Articular chondrocyte of knee joint (primary cell): ENCODE measurements around the gene UNC119. TPM values are rescaled to one million over a fixed set of nuclear protein-coding genes. Genes with fewer than 3 reads are reported as not detected.

Source experiments
- total RNA-seq: library from RNA; depleted of rRNA; stranded (reverse); fragments of >200 nt; gene quantifications from 2 replicates; pipeline ENCODE4 v1.2.3, GENCODE V29; 2012

The UNC119 gene
- 20.5 and 23.0 TPM in 2 replicates for total RNA-seq

DNA sequence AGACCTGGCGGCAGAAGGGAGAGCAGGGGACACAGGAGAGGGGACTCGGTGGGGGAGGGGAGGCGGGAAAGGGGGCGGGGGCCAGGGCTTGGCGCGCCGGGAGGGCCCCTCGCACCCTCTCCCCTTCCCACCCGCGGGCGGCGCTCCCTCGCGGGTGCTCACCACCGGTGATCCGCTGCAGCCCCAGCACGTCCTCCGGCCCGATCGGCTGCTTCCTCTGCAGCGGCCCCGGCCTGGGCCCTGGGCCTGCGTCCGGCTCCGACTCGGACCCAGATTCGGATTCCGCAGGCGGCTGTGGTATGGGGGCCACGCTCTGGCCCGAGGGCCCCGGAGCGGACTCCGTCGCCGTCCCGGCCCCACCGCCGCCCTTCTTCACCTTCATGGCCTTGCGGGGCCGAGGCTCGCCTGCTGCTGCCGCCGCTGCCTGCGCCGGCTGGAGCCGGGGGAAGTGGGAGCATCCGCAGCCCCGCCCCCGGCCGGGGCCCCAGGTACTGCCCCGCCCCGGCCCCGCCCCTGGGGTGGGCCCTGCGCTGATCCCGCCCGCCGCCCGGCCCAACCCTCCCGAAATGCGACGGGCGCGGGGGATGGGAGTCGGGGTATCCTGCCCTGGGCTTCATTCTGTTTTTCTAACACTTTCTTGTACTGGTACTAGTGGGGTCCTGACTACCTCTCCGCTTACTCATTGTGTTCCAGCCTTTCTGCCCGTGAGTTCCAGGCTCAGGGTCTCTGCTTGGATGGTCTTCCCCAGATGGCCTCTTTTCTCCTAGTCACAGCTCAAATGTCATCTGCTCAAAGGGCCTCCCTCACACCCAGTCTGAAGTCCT, at the start of gene UNC119:
Gene UNC119, minus strand, starts transcription at position 449 of the 824 bp plus-strand sequence. Its CDS starts 67 bp downstream, at position 382.

DNA sequence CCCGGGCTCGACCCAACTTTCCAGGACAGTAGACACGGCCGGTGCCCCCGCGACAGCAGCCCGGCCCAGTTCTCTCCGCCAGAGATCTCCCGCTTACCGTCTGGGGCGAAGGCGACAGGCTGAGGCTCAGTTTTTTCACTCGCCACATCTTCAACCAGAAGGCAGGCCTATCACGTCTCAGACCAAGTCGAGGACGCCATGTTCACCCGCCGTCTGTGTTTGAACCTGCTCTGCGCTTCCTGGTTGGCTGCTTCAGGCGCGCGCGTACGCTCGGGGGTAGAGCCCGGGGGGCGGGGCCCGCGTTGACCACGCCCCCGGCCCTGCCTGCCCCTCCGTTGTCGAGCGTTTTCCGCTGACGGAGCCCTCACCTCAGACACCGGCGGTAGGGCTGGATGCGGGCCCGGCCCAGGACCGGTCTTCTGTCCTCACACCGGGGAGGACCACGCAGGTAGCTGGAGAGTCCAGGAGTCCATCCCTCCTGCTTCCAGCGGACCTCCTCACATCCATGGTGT, 46.4 kb upstream of the UNC119 start, which contains the start of gene SPAG5:
Gene SPAG5, minus strand, starts transcription at position 227 of the 512 bp plus-strand sequence. Its CDS starts 79 bp downstream, at position 148.

DNA sequence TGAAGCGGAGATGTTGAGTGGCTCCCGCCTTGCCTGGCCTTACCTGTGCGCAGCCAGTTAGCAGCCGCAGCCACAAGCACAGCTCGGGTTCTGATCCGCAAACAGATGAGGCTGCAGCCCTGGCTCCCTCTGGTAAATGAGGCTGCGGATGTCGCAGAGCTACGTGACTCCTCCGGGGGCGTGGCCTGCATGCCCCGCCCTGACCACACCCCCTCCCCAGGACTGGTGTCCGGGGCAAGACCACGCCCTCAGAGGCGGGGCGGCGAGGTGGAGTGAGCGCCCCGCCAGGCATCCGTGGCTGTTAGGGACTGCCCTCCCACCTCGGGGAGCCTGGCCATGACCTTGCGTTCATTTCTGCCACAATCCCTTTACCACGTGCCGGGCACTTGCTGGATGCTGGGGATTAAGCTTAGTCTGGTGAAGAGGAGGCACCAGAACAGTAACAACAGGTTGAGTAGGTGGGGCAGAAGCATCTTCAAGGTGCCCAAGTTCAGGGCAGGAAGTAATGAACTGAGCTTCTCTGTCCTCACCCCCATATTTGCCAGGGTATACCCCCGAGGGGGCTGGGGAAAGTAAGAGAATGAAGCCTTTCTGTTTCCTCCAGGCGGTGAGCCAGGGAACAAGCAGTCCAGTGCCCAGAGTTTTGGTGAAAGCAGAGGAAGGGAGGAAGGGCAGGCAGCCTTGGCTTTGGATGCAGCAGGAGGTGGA, 24.5 kb upstream of the UNC119 start, which contains the start of gene ALDOC:
Gene ALDOC, minus strand, starts transcription at position 138 of the 708 bp plus-strand sequence. CDS start 1,363 bp downstream, outside the sequence.

DNA sequence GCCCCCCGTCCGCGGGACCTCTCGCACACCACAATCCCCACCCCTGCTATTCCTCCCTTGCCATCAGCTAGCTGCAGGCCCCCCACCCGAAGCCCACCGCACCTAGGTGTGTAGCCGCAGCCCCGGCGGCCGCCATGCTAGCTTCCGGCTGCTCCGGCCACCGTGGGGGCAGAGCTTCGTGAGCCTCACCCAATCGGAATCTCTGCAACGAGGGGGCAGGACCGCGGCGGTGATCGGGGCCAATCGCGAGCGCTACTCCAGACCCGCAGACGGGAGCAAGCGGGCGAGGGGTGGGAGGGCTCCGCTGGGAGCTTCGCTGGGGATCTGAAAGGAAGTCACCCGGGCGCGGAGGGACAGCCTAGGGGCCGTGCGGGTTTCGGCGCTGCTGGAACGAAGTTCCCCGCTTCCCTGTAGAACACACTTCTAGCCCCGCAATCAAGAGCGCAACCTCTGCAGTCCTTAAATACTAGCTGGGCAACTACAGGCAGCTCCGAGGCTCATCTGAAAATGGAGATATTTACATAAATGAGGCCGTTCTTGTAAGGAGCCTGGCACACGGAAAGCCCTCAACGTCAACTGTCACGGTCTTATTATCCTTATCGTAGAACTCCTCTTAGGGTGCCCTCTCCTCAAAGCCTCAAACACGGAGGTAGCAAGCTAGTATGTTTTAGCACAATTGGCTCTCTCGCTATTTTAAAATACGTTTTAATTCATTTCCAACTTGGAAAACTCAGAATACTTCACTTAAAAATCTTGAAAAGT, 19.1 kb upstream of the UNC119 start, which contains the start of gene PIGS:
Gene PIGS, minus strand, starts transcription at position 164 of the 762 bp plus-strand sequence. Its CDS starts 28 bp downstream, at position 136.

DNA sequence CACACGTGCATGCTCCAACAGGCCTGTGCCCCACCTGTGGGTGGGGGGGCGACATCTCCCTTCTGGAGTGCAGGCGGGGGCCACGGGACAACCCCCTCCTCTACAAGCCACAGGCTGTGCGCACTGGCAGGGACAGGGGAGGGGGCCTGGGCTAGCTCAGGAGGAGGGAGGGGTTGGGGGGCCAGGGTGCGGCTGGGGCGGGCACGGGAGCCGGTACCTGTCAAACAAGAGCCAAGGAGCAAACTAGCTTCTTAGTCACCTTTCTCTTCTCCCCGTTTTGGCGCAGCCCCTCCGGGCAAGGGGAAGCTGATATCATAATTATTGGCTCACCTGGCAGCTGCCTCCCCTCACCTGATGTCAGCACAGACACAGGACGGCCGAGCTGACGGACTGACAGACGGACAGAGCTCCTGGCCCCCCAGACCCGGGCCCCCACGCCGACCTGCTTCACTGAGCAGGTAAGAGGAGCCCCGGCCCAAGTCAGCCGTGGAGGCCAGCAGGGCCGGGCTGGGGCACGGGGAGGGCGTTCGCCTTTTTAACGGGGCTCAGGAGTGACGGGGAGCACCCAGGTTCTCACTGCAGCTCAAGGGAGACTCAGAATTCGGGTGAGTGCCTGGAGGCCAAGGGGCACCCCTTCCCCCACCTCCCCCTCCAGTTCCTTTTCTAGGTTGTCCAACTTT, 46.3 kb downstream of the UNC119 start, which contains the start of gene FOXN1:
Gene FOXN1, plus strand, starts transcription at position 363 of the 680 bp plus-strand sequence. CDS start 17,622 bp downstream, outside the sequence.

Other genes with a start within 250 kb of the UNC119 start
- gene TMEM97, start 233.4 kb downstream of the UNC119 start, total RNA-seq = 9.0 and 11.3 TPM in 2 replicates
- 52.9 and 63.3 TPM in 2 replicates for gene IFT20, start 217.2 kb downstream of the UNC119 start, total RNA-seq
- gene TNFAIP1, start 216.9 kb downstream of the UNC119 start, total RNA-seq = 31.2 and 33.3 TPM in 2 replicates
- gene POLDIP2, start 195.1 kb downstream of the UNC119 start, total RNA-seq = 74.8 and 81.3 TPM in 2 replicates
- not detected in 2 replicates for gene SEBOX, start 187.4 kb downstream of the UNC119 start, total RNA-seq
- gene VTN, start 182.3 kb downstream of the UNC119 start, total RNA-seq = 0.22 and 0.65 TPM in 2 replicates
- gene SARM1, start 180.9 kb downstream of the UNC119 start, total RNA-seq = 12.5 and 14.1 TPM in 2 replicates
- gene SLC46A1, start 146.4 kb downstream of the UNC119 start, total RNA-seq = 7.0 and 7.6 TPM in 2 replicates
- not detected in 2 replicates for gene SLC13A2, start 79.0 kb downstream of the UNC119 start, total RNA-seq
- gene FOXN1, start 46.3 kb downstream of the UNC119 start, total RNA-seq = 0.11 and 0.13 TPM in 2 replicates
- gene PIGS, start 18.9 kb upstream of the UNC119 start, total RNA-seq = 48.9 and 52.0 TPM in 2 replicates
- gene ALDOC, start 24.3 kb upstream of the UNC119 start, total RNA-seq = 38.7 and 48.5 TPM in 2 replicates
- 14.4 and 19.3 TPM in 2 replicates for gene SPAG5, start 46.4 kb upstream of the UNC119 start, total RNA-seq
- 3.8 and 5.5 TPM in 2 replicates for gene RSKR, start 61.6 kb upstream of the UNC119 start, total RNA-seq
- gene BLTP2, start 92.5 kb upstream of the UNC119 start, total RNA-seq = 148 and 156 TPM in 2 replicates
- 30.3 and 44.3 TPM in 2 replicates for gene SDF2, start 109.3 kb upstream of the UNC119 start, total RNA-seq
- 53.3 and 62.3 TPM in 2 replicates for gene SUPT6H, start 109.6 kb upstream of the UNC119 start, total RNA-seq
- 0.54 and 0.78 TPM in 2 replicates for gene PROCA1, start 159.3 kb upstream of the UNC119 start, total RNA-seq
- gene RAB34, start 165.2 kb upstream of the UNC119 start, total RNA-seq = 188 and 196 TPM in 2 replicates
- gene RPL23A, start 167.4 kb upstream of the UNC119 start, total RNA-seq = 560 and 658 TPM in 2 replicates
- gene TLCD1, start 173.6 kb upstream of the UNC119 start, total RNA-seq = 3.3 and 4.6 TPM in 2 replicates
- gene NEK8, start 176.2 kb upstream of the UNC119 start, total RNA-seq = 3.9 and 4.8 TPM in 2 replicates
- 15.9 and 17.8 TPM in 2 replicates for gene TRAF4, start 191.4 kb upstream of the UNC119 start, total RNA-seq